ENCODE measurements around the gene SREBF2.

Gene SREBF2
- long read RNA-seq, full-length matches to known transcripts, result 105 of 168 reads
- long read RNA-seq, partial matches to known transcripts, result 33 of 168 reads
- long read RNA-seq, other reads (novel, unspliced or antisense), result 30 of 168 reads

GRCh38 chr22:41832553-41833368 is at the start of gene SREBF2:
Gene SREBF2 (plus strand): TSS chr22:41833105. CDS start chr22:41833271, 166 bp downstream.
- peak; percentile 81 for TF ChIP-seq POLR2AphosphoS5 (IDR thresholded peaks at IDR 0.05; ENCODE audit: low read depth)
- no peak for TF ChIP-seq REST (IDR thresholded peaks at IDR 0.05; ENCODE audit: insufficient replicate concordance, low read depth)
- peak within 1 kb of the TSS; percentile 80 for H3K4me3 ChIP-seq (replicated peaks; ENCODE audit: insufficient read depth, low read length)
- peak within 1 kb of the TSS; percentile 92 for H3K27ac ChIP-seq (replicated peaks)
- no peaks in the 10 kb centered on the region for H3K27me3 ChIP-seq (ENCODE audit: insufficient read depth, poor library complexity, severe bottlenecking)
- peak; percentile 99 to 100 for DNase-seq (ENCODE audit: low read depth in 1 of 2, low spot score in 1 of 2)

DNA sequence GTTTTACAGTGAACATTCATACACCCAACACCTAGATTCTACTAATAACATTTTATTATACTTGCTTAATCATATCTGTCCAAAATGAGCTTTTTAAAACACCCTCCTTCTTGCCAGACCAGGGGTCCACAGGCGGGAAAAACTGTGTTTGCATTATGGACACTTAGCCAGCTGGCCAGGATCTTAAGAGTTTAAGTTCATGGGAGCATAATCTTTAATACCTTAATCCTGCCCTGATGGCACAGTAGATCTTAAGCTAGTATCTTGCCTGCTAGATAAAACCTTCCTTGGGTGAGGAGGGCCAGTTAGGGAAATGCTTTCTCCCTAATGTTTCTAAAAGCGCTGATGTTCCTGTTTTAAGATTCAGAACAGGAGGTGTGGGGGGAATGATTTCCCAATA is 45.6 kb upstream of the SREBF2 start:
- TF ChIP-seq GABPA (IDR thresholded peaks at IDR 0.05; ENCODE audit: low read depth) (no peak), POLR2AphosphoS5 (IDR thresholded peaks at IDR 0.05; ENCODE audit: low read depth) (no peak), REST (IDR thresholded peaks at IDR 0.05; ENCODE audit: insufficient replicate concordance, low read depth) (no peak), CTCF (IDR thresholded peaks at IDR 0.05; ENCODE audit: insufficient read depth, low read length) (no peak)
- no peak overlapping the region for H3K27ac ChIP-seq (replicated peaks)
- H3K27me3 ChIP-seq (ENCODE audit: insufficient read depth, poor library complexity, severe bottlenecking), result no peaks in the 10 kb centered on the region
- no peak for DNase-seq (ENCODE audit: low read depth in 1 of 2, low spot score in 1 of 2)
- no peak overlapping the region for H3K4me3 ChIP-seq (replicated peaks; ENCODE audit: insufficient read depth, low read length)

- Histone ChIP-seq H3K4me3 (replicated peaks; ENCODE audit: insufficient read depth, low read length) (no peak overlapping the region), H3K27me3 (ENCODE audit: insufficient read depth, poor library complexity, severe bottlenecking) (no peaks in the 10 kb centered on the region), H3K27ac (replicated peaks) (no peak overlapping the region)
- no peak for DNase-seq (ENCODE audit: low read depth in 1 of 2, low spot score in 1 of 2)
- TF ChIP-seq REST (IDR thresholded peaks at IDR 0.05; ENCODE audit: insufficient replicate concordance, low read depth), result no peak
- no peak for TF ChIP-seq CTCF (IDR thresholded peaks at IDR 0.05; ENCODE audit: insufficient read depth, low read length)
Observed at GRCh38 chr22:41793871-41794270, 39.0 kb upstream of the SREBF2 start.

Data from HL-60 (cell line).